ENCODE results near the gene FREY1.

The FREY1 gene

DNA sequence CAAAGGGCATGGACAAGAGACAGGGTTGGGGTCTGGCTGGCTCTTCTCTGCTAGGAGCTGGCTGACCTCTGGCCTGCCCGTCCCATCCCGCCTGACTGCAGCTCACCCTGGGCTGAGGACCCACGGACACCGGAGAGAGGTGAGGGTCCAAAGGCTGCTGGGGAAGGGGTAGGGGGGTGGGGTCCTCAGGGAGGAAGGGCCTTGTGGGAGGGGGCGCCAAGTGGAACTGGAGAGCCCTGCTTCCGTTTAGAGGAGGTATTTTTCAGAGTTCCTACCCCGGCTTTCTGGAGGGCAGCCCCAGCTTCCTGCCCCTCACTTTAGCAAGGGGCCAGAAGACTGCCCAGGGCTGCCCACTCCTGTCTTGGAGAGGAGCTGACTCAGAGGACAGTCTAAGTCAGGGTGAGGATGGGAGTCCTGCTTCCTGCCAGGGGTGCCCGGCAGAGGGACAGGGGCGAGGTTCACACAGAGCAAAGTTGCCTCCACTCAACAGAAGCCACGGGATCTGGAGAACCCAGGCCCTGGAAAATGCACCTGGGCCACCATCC lies 22.5 kb upstream of the FREY1 start:
- no peak for DNase-seq (ENCODE audit: low read depth, low spot score)
- TF ChIP-seq, protein P1, sequence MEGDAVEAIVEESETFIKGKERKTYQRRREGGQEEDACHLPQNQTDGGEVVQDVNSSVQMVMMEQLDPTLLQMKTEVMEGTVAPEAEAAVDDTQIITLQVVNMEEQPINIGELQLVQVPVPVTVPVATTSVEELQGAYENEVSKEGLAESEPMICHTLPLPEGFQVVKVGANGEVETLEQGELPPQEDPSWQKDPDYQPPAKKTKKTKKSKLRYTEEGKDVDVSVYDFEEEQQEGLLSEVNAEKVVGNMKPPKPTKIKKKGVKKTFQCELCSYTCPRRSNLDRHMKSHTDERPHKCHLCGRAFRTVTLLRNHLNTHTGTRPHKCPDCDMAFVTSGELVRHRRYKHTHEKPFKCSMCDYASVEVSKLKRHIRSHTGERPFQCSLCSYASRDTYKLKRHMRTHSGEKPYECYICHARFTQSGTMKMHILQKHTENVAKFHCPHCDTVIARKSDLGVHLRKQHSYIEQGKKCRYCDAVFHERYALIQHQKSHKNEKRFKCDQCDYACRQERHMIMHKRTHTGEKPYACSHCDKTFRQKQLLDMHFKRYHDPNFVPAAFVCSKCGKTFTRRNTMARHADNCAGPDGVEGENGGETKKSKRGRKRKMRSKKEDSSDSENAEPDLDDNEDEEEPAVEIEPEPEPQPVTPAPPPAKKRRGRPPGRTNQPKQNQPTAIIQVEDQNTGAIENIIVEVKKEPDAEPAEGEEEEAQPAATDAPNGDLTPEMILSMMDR (IDR thresholded peaks at IDR 0.05; ENCODE audit: low read depth, low read length), result no peak
- H3K4me3 ChIP-seq (ENCODE audit: low read depth, low read length), result no peak overlapping the region
- in situ Hi-C loops (cut with HindIII; ENCODE audit: low sequenced_read_pairs), result no loop called here

DNA sequence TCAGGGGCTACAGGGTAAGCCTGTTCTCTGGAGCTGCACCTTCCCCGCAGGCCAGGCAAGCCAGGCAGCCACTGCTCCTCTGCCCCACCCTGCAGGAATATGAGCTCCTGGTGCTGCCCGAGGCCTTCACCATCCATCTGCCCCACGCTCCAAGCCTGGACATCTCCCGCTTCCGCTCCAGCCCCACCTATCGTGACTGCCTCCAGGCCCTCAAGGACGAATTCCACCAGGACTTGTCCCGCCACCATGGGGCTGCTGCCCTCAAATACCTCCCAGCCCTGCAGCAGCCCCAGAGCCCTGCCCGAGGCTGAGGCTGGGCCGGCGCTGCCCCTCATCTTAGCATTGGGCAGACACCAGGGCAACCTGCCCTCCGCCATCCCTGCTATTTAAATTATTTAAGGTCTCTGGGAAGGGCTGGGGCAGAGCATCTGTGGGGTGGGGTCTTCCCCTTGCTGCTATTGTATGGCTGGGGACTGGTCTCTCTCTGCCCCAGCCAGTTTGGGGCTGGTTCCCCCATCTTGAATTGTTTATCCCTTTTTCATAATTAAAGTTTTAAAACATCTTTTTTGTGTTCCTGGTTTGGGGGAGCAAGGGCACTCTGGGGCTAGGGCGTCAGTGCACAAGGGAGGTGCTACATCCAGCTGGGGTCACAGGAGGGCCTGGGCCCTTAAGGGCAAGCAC lies 21.6 kb upstream of the FREY1 start:
- H3K4me3 ChIP-seq (ENCODE audit: low read depth, low read length), result no peak overlapping the region
- TF ChIP-seq, protein P1 (IDR thresholded peaks at IDR 0.05; ENCODE audit: low read depth, low read length), result no peak
- no peak for DNase-seq (ENCODE audit: low read depth, low spot score)
- in situ Hi-C loops (cut with HindIII; ENCODE audit: low sequenced_read_pairs), result no loop called here

DNA sequence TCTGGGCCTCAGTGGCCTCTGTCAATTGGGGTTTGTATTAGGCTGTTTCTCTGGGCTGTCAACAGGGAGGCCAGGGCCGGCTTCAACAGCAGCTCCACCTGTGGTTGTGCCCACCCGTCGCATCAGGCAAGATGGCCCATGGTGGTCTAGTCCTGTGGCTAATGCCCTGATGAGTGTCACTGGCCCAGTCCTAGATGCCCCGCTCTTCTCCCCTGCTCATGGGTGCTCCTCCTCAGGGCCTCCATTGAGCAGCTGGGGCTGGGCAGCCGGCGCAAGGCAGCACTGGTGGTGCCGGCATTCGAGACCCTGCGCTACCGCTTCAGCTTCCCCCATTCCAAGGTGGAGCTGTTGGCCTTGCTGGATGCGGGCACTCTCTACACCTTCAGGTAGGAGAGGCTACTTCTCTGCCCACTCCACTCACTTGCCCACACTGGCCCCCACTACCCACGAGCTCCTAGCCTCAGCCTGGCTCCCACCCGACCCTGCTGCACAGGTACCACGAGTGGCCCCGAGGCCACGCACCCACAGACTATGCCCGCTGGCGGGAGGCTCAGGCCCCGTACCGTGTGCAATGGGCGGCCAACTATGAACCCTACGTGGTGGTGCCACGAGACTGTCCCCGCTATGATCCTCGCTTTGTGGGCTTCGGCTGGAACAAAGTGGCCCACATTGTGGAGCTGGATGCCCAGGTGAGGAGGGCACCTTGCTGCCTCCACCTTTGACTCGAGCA lies 20.8 kb upstream of the FREY1 start:
- TF ChIP-seq, protein P1 (IDR thresholded peaks at IDR 0.05; ENCODE audit: low read depth, low read length), result no peak
- in situ Hi-C loops (cut with HindIII; ENCODE audit: low sequenced_read_pairs), result no loop called here
- no peak overlapping the region for H3K4me3 ChIP-seq (ENCODE audit: low read depth, low read length)
- no peak for DNase-seq (ENCODE audit: low read depth, low spot score)

DNA sequence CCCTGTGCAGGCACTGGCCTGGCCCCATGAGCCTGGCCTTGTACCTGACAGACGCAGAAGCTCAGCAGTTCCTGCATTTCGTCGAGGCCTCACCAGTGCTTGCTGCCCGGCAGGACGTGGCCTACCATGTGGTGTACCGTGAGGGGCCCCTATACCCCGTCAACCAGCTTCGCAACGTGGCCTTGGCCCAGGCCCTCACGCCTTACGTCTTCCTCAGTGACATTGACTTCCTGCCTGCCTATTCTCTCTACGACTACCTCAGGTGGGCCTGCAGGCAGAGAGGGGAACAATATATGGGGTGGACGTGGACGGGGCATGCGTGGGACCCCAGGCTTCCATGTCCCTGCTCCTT lies 20.2 kb upstream of the FREY1 start:
- H3K4me3 ChIP-seq (ENCODE audit: low read depth, low read length), result no peak overlapping the region
- TF ChIP-seq, protein P1 (IDR thresholded peaks at IDR 0.05; ENCODE audit: low read depth, low read length), result no peak
- in situ Hi-C loops (cut with HindIII; ENCODE audit: low sequenced_read_pairs), result no loop called here
- DNase-seq (ENCODE audit: low read depth, low spot score), result no peak

DNA sequence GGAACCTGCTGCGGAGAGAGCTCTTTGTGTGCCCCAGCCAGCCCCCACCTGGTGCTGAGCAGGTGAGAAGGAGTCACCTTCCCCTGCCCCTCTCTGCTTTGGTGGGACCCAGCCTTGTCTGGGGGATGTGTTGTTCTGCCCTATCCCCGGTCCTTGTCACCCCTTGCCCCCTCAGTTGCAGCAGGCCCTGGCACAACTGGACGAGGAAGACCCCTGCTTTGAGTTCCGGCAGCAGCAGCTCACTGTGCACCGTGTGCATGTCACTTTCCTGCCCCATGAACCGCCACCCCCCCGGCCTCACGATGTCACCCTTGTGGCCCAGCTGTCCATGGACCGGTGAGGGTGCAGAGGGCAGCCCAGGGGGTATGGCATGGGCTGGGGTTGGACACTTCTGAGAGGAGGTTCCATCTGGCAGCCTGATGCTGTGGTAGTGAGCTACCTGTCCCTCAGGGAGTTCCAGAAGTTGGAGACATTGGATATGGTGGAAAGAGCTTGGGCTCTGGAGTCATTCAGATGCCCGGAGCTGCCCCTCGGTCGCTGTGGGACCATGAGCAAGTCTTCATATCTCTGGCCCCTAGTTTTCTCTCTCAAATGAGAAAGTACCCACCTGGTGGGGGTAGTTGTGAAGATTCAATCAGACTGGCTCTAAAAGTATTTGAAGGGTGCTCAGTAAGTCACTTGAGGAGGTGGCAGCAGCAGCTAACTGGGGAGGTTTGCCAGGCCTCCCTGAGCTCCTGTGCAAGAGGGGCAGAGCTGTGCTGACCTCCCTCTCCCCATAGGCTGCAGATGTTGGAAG lies 19.7 kb upstream of the FREY1 start:
- H3K4me3 ChIP-seq (ENCODE audit: low read depth, low read length), result no peak overlapping the region
- no peak for DNase-seq (ENCODE audit: low read depth, low spot score)
- TF ChIP-seq, protein P1 (IDR thresholded peaks at IDR 0.05; ENCODE audit: low read depth, low read length), result no peak
- in situ Hi-C loops (cut with HindIII; ENCODE audit: low sequenced_read_pairs), result no loop called here

DNA sequence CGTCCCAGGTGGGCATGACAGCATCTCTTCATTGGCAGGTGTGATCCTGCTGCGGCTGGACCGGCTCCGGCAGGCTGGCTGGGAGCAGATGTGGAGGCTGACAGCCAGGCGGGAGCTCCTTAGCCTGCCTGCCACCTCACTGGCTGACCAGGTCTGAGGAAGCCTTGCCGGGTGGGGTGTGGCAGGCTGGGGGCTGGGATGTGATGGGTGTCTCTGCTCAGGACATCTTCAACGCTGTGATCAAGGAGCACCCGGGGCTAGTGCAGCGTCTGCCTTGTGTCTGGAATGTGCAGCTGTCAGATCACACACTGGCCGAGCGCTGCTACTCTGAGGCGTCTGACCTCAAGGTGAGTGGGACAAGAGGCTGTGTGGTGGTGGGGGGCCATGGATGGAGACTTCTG lies 18.9 kb upstream of the FREY1 start:
- no peak overlapping the region for H3K4me3 ChIP-seq (ENCODE audit: low read depth, low read length)
- TF ChIP-seq, protein P1 (IDR thresholded peaks at IDR 0.05; ENCODE audit: low read depth, low read length), result no peak
- no peak for DNase-seq (ENCODE audit: low read depth, low spot score)
- in situ Hi-C loops (cut with HindIII; ENCODE audit: low sequenced_read_pairs), result no loop called here

Data from astrocyte of the spinal cord (primary cell).